SIG-M5 treated with dmso at 0.1 percent for 504 hours (cell line): Measurements from ENCODE around the gene ERC2.

Source experiments
- DNase-seq: peaks from one replicate; lab custom pipeline; 2025; ENCODE audit not compliant: unreplicated experiment; lab: John Stamatoyannopoulos, UW

Gene ERC2

DNA sequence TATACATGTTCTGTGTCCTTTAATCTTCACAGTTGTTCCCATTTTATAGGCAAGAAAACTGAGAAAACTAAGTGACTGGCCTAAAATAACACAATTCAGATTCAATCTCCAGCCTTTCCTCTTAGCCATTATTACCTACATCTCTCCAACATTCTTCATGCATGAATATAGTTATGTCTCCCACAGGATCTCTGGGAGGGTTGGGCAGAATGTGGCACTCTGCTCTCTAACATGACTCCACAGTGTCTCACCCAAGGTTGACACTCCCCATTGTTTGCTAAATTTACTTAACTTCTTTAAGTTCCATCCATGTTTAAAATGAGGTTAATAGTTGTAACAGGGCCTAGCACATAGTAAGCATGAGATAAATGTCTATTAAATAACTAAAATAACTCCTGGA, 276.3 kb downstream of the ERC2 start:
- DNase-seq, result no peak

- no peak for DNase-seq
Measured at GRCh38 chr3:56190771-56191305, 277.4 kb downstream of the ERC2 start.

DNA sequence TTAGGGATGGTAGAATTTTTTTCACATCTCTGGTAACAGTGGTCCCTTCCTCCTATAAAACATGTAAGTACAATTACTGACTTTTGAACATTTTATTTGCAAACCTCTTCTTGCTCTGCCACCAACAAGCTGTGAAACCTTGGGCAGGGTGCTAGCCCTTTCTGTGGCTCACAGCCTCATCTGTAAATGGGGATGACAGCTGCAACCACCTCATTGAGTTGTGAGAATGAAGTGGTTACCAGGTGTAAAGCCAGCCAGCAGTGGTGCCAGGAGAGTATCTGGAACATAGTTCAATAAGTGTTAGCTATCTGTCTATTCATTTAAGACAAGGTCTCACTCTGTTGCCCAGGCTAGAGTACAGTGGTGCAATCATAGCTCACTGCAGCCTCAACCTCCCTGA, 278.1 kb downstream of the ERC2 start:
- DNase-seq, result no peak

DNA sequence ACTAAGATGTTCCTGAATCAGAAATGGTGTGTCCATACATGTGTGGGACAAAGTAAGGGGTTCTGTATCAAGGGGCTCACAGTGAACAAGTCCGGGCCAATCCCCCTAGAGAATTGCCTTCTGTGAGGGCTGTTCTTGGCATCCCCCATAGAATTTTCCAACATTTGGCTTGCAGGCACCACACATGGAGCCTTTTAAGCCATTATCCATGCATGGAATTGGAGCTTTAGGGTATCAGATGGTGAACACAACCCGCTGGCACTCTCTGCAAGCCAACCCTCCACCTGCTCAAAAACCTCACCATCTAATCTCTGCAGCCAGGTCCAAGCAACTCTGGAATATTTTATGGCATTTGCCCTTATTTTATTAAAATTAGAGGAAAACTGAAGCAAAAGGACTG, 278.7 kb downstream of the ERC2 start:
- DNase-seq, result no peak

DNA sequence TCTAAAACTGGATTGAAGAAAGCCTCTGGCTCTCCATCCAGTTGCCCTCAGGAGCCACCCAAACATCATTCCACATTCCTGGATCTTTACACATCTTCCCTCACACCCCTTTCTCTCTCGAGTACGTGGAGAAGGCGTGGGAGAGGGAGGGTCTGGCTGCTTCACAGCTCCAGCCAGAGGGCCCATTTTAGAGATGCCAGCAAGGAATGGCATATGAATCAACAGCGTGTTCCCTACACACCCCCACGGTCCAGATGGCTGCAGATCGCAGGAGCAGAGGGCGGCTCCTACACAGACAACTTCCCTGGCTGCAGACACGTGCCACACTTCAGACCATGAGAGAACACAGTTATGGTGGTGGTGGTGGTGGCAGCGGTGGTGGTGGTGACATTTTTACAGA, 280.1 kb downstream of the ERC2 start:
- no peak for DNase-seq

DNA sequence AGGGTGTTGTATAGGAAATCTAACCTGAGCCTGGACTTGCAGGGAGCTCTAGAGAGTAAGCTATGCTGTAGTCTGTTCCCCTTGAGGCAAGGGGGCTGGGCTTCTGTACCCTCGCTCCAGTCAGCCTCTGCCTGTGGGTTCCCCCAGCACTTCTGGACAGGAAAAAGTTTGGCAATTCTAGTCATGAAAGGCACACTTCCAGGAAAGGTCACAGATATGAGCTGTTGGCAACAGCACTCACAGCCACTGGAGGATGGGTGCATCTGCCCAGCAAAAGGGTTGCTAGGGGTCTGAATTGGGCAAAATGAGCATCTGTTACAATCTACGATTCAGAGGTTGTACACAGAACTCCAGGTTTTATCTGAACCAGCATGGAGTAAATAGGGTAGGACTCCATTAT, 281.2 kb downstream of the ERC2 start:
- DNase-seq, result no peak

DNA sequence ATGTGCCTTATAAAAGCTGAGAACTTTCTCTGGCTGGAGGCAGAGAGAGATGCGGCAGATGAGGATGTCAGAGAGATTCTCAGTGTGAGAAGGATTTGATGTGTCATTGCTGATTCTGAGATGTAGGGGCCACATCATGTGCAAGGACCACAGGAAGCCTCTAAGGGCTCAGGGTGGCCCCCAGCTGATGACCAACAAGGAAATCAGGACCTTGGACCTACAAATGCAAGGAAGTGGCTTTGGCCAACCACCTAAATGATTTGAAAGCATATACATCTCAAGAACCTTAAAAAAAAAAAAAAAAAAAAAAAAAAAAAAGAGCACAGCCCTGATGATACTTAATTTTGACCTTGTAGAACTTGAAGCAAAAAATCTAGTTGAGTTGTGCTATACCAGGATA, 282.4 kb downstream of the ERC2 start:
- no peak for DNase-seq

DNA sequence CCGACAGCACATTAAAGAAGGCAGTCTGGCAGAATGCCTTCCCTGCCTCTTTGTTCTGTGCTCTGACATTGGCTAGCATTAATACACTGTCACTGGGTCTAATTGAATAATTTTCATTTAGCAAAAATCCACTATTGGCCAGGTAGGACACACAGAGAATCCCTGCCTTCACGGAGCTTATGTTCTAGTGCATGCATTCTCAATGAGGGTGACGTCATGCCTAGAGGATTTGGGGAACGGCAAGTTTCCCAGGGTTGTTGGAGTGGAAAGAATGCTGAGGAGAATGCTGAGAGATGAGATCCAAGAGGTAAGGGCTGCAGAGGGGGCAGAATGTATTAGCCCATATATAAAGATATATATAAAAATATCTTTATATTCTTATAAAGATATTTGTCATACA, 284.7 kb downstream of the ERC2 start:
- no peak for DNase-seq

- no peak for DNase-seq
Measured at GRCh38 chr3:56180433-56180832, 287.8 kb downstream of the ERC2 start.

DNA sequence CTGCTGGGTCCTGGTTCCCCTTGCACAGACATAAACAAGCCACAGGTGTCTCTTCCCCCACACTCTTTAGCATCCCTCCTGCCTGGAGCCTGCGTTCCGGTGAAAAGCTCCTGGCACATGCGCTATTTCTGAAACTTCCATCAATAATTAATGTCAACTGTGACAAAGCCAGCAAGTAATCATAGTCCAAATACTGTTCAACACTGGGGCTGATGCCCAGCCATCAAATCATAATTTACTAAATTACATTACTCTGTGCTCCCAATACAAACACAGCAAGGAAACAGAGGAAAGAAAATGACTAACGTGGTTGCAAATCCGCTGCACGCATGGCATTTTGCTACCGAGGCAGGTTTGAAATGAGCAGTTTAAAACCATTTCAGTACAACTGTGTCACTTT, 294.7 kb downstream of the ERC2 start:
- no peak for DNase-seq

GRCh38 chr3:56164436-56164835, 303.8 kb downstream of the ERC2 start:
- DNase-seq, result no peak

GRCh38 chr3:56157693-56158362, 310.4 kb downstream of the ERC2 start:
- DNase-seq, result peak; percentile 89

DNA sequence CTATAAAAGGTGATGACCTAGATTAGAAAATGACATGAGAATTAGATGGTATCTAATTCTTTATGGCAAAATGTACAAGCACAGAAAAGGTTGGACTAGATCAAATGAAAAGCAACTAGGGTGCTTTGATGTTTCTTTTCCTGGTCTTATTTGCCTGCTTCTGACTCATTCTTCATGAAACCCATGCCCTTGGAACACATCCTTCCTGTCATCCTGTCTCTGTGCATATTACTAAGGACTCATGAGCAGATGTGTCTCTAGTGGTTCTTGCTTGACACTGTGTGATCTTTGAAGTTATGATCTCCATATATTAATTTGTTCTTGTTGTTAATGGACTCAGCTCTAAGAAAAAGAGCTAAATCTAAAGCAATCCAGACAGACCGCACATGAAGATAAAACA, 314.0 kb downstream of the ERC2 start:
- DNase-seq, result peak; percentile 3

GRCh38 chr3:56147354-56147753, 320.9 kb downstream of the ERC2 start:
- DNase-seq, result no peak

DNA sequence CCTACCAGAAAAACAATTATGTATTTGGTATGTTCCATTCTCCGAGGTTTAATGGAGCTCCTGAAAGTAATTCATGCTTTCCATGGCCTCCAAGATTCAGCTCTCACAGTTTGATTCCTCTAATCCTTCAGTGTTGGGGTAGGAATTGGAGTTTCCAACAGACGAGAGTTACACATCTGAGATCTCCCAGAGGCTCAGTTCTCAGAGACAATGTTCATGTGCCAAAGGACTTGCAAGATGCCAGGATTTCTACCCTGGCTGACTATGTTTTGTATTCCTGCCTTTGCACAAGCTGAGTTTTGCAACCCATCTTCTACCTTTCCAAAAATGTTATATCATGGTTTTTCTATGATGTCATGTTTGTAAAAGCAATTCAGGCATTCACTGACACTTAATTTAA, 322.9 kb downstream of the ERC2 start:
- DNase-seq, result no peak

DNA sequence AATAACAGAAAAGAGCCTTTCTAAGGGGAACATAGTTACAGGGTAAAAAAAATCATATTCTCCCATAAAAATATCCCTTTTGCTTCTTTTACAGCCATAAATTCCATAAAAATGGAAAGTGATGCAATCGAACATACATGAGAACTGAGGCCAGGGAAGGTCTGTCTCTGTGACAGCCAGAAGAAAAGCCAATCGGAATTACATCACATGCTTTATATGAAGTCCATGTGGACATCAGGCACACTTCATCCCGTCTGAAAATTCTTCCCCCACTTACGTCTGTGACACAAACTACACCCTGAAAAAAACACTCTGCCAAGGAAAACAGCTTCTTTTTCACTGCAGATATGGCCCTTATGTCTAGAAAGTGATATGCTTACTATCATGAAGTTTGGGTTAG, 323.5 kb downstream of the ERC2 start:
- DNase-seq, result no peak

DNA sequence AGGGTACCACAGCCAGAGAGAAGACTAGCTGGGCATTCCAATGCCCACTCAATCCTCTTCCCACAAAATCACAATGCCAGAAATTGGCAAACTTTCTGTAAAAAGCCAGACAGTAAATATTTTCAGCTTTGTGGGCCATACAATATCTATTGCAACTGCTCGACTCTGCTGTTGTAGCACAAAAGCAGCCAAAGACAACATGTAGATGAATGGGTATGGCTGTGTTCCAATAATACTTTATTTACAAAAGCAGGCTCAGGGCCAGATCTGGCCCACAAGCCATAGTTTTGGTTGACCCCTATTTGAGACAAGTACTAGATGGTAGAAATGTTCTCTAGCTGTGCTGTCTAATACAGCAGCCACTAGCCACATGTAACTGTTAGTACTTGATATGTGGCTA, 330.9 kb downstream of the ERC2 start:
- DNase-seq, result no peak

DNA sequence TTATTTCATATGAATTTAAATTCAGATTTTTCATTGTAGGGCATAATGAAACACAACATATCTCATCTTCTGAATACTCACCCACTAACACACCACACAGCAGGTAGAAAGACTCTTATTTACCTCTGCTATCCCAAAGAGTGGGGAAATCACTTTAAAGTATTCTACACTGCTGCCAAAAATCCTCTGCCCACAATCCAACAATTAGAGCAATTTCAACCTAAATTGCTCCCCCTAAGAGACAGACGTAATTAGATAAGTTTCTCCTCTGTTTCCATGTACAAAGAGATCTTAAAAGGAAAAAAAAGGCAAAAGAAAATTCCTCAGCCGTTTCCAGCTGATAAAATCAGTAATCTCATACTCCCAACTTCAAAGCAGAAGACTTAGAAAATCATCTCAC, 331.8 kb downstream of the ERC2 start:
- DNase-seq, result no peak

DNA sequence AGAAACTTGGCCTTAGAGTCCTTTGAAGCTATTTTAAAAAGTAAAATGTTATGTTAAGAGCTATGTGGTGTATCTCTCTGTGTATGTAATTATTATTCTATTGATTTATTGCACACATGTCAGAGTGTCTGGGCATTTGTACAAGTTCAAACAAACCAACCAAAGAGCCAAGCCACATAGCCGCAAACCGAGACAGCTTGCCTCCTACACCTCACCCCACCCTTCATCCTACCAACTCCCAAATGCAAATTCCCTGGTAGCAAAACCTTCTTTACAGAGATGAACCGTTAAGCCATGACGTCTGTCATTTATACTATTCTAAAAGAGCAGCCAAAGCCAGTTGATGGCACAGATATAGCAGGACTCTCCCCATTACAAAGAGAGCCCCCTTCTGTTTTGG, 332.3 kb downstream of the ERC2 start:
- no peak for DNase-seq

GRCh38 chr3:56133423-56133822, 334.8 kb downstream of the ERC2 start:
- DNase-seq, result no peak

DNA sequence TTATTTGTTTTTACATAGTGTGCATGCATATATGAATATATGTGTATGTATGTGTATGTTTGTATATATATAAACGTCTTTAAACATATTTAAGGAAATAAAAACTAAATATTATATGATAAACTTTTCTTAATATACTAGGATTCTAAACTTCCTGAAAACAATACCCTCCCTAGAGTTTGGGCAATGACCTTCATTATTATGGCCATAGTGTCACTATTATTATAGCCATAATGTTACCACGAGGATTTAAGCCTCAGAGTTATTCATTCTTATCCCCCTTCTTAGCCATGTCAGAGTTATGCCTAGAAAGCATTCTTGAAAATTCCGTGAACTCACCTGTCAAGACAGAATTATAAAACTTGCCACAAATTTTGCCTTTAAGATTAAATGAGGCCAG, 335.5 kb downstream of the ERC2 start:
- no peak for DNase-seq

DNA sequence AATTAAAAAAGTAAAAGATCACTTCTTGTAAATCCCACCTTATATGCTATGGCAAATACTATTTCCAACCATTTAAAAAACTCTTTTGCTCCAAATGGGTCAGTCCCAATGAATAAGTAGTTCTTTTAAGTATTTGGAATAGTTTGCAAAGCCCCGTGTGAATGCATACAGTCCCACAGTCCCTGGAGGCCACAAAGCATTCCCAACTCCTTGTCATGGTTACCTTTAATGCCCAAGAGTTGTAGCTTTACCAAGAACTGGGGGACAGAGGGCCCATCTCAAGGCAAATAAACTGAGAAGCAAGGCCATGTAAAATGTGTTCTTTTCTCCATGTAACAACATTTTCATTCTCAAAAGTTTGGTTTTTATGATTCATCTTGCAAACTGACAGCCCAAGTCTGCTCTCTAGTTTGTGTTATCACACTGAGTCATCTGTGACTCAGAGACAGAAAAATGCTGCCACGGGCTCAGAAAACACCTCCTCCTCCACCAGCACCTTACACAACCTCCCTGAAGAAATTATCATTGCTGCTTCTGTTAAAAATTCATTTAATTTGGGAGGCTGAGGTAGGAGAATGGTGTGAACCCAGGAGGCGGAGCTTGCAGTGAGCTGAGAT, 336.2 kb downstream of the ERC2 start:
- peak; percentile 70 for DNase-seq

- DNase-seq, result no peak
Measured at GRCh38 chr3:56130036-56130435, 338.2 kb downstream of the ERC2 start.
